ENCODE measurements around the gene GSTO1. TPM values are rescaled to one million over a fixed set of nuclear protein-coding genes. Genes with fewer than 3 reads are reported as not detected.

Gene GSTO1
- polyA plus RNA-seq, 1 experiment = 227 TPM

DNA sequence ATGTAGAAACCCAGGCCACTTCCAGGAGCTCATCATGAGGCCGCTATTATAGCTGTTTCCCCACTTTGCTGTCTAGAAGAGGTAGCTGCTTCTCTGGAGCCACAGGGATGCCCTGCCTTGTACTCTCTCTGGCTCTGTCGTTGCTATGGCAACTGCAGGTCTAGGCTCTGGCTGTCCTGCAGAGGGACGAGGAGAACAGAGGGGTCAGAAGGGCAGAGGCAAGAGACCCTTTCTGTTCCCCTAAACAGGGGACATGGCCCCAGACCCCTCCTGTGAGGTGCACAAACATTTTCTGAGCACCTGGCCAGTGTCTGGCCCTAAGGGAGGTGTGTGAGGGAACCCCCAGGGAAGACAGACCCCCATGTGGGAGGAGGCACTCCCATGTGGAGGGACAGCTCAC lies 52.2 kb downstream of the GSTO1 start:
- DNase-seq (ENCODE audit: low read depth, low spot score) = no peak
- TF ChIP-seq, protein P1, sequence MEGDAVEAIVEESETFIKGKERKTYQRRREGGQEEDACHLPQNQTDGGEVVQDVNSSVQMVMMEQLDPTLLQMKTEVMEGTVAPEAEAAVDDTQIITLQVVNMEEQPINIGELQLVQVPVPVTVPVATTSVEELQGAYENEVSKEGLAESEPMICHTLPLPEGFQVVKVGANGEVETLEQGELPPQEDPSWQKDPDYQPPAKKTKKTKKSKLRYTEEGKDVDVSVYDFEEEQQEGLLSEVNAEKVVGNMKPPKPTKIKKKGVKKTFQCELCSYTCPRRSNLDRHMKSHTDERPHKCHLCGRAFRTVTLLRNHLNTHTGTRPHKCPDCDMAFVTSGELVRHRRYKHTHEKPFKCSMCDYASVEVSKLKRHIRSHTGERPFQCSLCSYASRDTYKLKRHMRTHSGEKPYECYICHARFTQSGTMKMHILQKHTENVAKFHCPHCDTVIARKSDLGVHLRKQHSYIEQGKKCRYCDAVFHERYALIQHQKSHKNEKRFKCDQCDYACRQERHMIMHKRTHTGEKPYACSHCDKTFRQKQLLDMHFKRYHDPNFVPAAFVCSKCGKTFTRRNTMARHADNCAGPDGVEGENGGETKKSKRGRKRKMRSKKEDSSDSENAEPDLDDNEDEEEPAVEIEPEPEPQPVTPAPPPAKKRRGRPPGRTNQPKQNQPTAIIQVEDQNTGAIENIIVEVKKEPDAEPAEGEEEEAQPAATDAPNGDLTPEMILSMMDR (IDR thresholded peaks at IDR 0.05; ENCODE audit: low read depth, low read length) = no peak
- Histone ChIP-seq H3K27ac (ENCODE audit: low read depth, low read length) (no peak overlapping the region), H3K9me3 (ENCODE audit: control insufficient read depth, insufficient read depth, low read length) (peaks cover 5% of the 10 kb centered on the region; the same call in 1 of the 2 replicates), H3K4me3 (ENCODE audit: low read depth, low read length) (no peak overlapping the region), H3K27me3 (ENCODE audit: control insufficient read depth, insufficient read depth, low read length) (no peaks in the 10 kb centered on the region)
- CTCF ChIA-PET = interaction anchor here (0.6 to 6.9 kb wide), 10 partner anchors 8 to 422 kb away, joined by 3 to 85 read pairs (median 11); partner anchors contain the start of gene ITPRIP
- POLR2A ChIA-PET = interaction anchor here (1.8 to 2.4 kb wide), 2 partner anchors 23 to 31 kb away, joined by 8 read pairs; partner anchors contain the start of gene ITPRIP

DNA sequence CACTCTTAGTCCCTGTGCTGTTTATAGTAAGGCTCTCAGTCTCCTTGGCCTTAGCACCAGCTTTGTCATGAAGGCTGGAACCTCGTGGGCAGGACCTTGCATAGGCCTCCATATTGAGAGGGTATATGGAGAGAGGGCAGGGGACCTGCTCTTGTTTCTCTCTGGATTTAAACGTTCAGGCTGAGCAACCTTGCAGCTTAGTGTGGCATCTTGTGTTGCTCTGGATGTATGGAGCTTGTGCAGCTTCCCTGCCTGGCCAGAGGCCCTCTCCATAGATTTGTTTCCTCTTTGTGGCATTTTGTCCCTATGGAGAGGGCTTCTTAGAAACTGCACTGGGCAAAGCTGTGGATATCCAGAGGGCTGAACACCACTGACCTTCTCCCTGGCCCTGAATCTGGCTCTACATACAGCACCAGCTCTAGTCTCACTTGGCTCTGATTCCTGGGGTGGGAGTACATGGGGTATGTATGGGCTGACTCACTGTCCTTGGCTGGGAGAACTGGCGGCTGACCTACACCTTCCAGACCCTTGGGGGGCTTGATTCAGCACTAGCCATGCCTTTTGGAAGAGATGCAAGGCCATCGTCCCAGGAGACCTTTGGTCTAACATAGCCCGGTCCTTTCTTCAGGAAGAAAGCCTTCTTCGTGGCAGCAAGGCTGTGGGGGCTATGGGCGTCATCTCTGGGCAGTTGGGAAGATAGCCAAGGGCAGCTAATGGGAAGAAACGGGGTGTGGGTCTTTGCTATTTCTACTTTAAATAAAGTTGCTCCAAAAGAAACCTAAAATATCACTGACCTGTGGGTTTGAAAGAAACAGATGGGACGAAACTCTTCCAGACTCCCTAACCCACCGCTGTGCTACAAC lies 53.1 kb downstream of the GSTO1 start:
- no peak for DNase-seq (ENCODE audit: low read depth, low spot score)
- H3K27ac ChIP-seq (ENCODE audit: low read depth, low read length) = no peak overlapping the region
- CTCF ChIA-PET = interaction anchor here (0.7 to 6.9 kb wide), 6 partner anchors 9 to 43 kb away, joined by 3 to 85 read pairs (median 13); no protein-coding TSS in a partner anchor
- POLR2A ChIA-PET = interaction anchor here (2.4 kb wide), 1 partner anchor 22 kb away, joined by 8 read pairs; no protein-coding TSS in a partner anchor
- peaks cover 5% of the 10 kb centered on the region; the same call in 1 of the 2 replicates for H3K9me3 ChIP-seq (ENCODE audit: control insufficient read depth, insufficient read depth, low read length)
- TF ChIP-seq, protein P1 (IDR thresholded peaks at IDR 0.05; ENCODE audit: low read depth, low read length) = no peak
- no peaks in the 10 kb centered on the region for H3K27me3 ChIP-seq (ENCODE audit: control insufficient read depth, insufficient read depth, low read length)
- no peak overlapping the region for H3K4me3 ChIP-seq (ENCODE audit: low read depth, low read length)

DNA sequence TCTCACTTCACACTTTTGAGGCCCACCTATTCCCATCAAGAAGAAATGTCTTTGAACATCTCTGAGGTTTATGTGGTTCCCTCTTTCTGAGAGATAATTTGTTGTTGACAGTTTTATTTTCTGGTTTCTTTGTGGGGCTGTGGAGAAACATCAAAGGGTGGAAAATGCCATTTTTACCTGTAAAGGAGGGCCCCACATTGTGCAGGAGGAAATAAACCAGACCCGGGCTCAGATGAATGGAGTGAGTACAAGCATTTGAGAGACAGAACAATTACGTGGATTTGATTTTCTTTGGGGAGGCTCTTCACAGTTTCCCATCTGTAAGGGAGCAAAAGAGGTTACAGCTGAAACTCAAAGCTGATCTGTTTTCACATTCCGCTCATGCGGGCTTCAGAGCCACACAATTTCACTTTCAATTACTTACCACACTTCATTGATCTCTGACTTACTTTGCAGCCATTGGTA lies 53.8 kb downstream of the GSTO1 start:
- ChIA-PET CTCF (interaction anchor here (4.2 to 6.9 kb wide), 2 partner anchors 17 to 42 kb away, joined by 53 to 85 read pairs; no protein-coding TSS in a partner anchor), POLR2A (no interaction called here)
- TF ChIP-seq, protein P1 (IDR thresholded peaks at IDR 0.05; ENCODE audit: low read depth, low read length) = no peak
- H3K9me3 ChIP-seq (ENCODE audit: control insufficient read depth, insufficient read depth, low read length) = peaks cover 5% of the 10 kb centered on the region; the same call in 1 of the 2 replicates
- no peak overlapping the region for H3K4me3 ChIP-seq (ENCODE audit: low read depth, low read length)
- no peak for DNase-seq (ENCODE audit: low read depth, low spot score)
- no peaks in the 10 kb centered on the region for H3K27me3 ChIP-seq (ENCODE audit: control insufficient read depth, insufficient read depth, low read length)
- H3K27ac ChIP-seq (ENCODE audit: low read depth, low read length) = no peak overlapping the region

DNA sequence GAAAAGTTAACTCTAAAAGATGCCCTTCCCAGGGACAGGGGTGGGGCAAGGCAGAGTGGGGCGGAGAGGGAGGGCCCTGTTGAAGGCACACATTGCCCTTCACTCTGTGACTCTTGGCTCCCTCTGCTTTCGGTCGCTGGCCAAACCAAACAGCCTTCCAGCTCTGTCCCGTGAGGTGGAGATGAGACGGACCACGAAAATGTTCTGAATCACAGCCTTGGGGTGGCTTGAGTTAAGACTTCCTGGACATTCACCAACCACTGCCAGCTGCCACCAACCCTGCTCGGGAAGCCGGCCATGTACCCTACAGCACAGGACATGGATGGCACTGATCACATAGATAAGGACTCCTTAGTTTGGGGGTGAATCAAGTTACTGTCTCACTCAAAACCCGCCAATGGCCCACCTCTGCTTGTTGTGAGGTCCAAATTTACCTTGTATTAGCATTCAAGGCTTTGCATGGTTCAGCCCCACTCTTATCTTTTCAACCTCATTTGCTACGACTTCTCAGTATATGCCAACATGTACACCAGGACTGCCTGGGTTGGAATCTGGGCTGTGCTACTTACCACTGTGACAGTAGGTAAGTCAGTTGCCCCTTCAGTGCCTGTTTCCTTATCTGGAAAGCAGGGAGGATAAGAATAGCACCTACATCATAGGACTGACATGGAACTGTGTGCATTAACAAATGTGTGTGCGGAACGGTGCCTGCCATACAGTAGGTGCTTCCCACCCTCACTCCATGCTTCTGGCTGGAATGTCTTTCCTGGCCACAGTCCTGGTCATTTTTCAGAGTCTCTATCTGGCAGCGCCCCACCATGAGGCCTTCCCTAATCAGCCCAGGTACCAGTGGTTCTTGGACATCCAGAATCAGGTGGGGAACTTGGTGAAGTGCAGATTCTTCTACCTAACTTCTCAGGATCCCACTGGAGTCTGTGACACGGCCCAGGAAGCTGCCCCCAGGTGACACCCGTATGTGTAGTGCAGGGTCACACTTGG lies 55.6 kb downstream of the GSTO1 start:
- POLR2A ChIA-PET = interaction anchor here (0.8 kb wide), 1 partner anchor 28 kb away, joined by 4 read pairs; the partner anchor contains the start of gene ITPRIP
- peak overlapping the region; percentile 69 for H3K27ac ChIP-seq (ENCODE audit: low read depth, low read length)
- H3K4me3 ChIP-seq (ENCODE audit: low read depth, low read length) = no peak overlapping the region
- TF ChIP-seq, protein P1 (IDR thresholded peaks at IDR 0.05; ENCODE audit: low read depth, low read length) = no peak
- H3K27me3 ChIP-seq (ENCODE audit: control insufficient read depth, insufficient read depth, low read length) = no peaks in the 10 kb centered on the region
- H3K9me3 ChIP-seq (ENCODE audit: control insufficient read depth, insufficient read depth, low read length) = no peaks in the 10 kb centered on the region; the same call in 1 of the 2 replicates
- CTCF ChIA-PET = interaction anchor here (1.3 to 5.3 kb wide), 4 partner anchors 11 to 43 kb away, joined by 4 to 38 read pairs (median 10); no protein-coding TSS in a partner anchor
- no peak for DNase-seq (ENCODE audit: low read depth, low spot score)

All from AG04450 (cell line).